ENCODE measurements around the gene IFRD1. TPM values are rescaled to one million over a fixed set of nuclear protein-coding genes. Genes with fewer than 3 reads are reported as not detected.

IFRD1 gene
- total and polyA plus RNA-seq, 2 donors (not counting 3 experiments of a cell fraction or from before 2014, with no cell fraction given): 16.8 to 43.3 TPM

- BruUV-seq (replicated peaks): no TSS peak
- no peak overlapping the region for H3K27ac ChIP-seq (ENCODE audit: insufficient read depth, low read depth, low read length)
- peak; percentile 53 for FAIRE-seq
- no peaks in the 10 kb centered on the region for H3K9me1 ChIP-seq (replicated peaks; ENCODE audit: control insufficient read depth, extremely low read depth, insufficient read depth, low read length)
- H3K9me3 ChIP-seq (replicated peaks; ENCODE audit: control insufficient read depth, insufficient read depth, low read length): no peaks in the 10 kb centered on the region
- H3K27me3 ChIP-seq (ENCODE audit: control insufficient read depth in 2 of 2, insufficient read depth in 2 of 2, low read length in 2 of 2): peaks cover 0 to 4% of the 10 kb centered on the region in 2 experiments
- no peak overlapping the region for H3K4me2 ChIP-seq (ENCODE audit: insufficient read depth, low read length)
- no peak overlapping the region for H3K9ac ChIP-seq (replicated peaks; ENCODE audit: extremely low read depth, insufficient read depth, low read length)
- TF ChIP-seq POLR2AphosphoS5 (IDR thresholded peaks at IDR 0.05; ENCODE audit: insufficient read depth, low read depth, low read length): no peak
- peak; percentile 45 to 58 for TF ChIP-seq CTCF (IDR thresholded peaks at IDR 0.05; ENCODE audit: extremely low read depth in 1 of 2, insufficient read depth in 1 of 2, low read depth in 1 of 2, low read length in 2 of 2)
- ChIA-PET CTCF (interaction anchor here (0.6 to 2.3 kb wide), 20 partner anchors 12 to 1215 kb away, joined by 3 to 18 read pairs (median 4); partner anchors contain the start of gene LSMEM1), POLR2A (no interaction called here)
- intact Hi-C loops (cut with micrococcal nuclease) (loop anchor here (1.0 to 5.0 kb wide), 3 partner anchors 81 to 759 kb away; no protein-coding TSS in a partner anchor), dilution Hi-C loops (cut with MboI; ENCODE audit: extremely low pct_ligation_motif_present, low sequenced_read_pairs) (no loop called here)
- no peaks in the 10 kb centered on the region for H4K20me1 ChIP-seq (replicated peaks; ENCODE audit: control insufficient read depth, extremely low read depth, insufficient read depth, low read length)
- H2AFZ ChIP-seq (ENCODE audit: low read depth, low read length): no peak overlapping the region
- H3K4me1 ChIP-seq (ENCODE audit: control insufficient read depth, extremely low read depth, insufficient read depth, low read length): no peaks in the 10 kb centered on the region
- no peaks in the 10 kb centered on the region for H3K36me3 ChIP-seq (ENCODE audit: control insufficient read depth in 2 of 2, extremely low read depth in 1 of 2, insufficient read depth in 2 of 2, low read length in 2 of 2)
- no peak overlapping the region for H3K4me3 ChIP-seq (replicated peaks in 1 of 3; ENCODE audit: insufficient read depth in 1 of 3, low read depth in 1 of 3, low read length in 3 of 3)
- no peaks in the 10 kb centered on the region for H3K79me2 ChIP-seq (ENCODE audit: control insufficient read depth, insufficient read depth, low read length)
- DNase-seq (ENCODE audit: low read depth, low spot score): peak; percentile 75
These were observed 45.7 kb downstream of the IFRD1 start for GRCh38 chr7:112495810-112496462.

- CTCF ChIA-PET: interaction anchor here (0.7 to 1.7 kb wide), 6 partner anchors 9 to 853 kb away, joined by 3 to 4 read pairs (median 4); no protein-coding TSS in a partner anchor
These were observed 47.2 kb downstream of the IFRD1 start for GRCh38 chr7:112497481-112497880.

More at GRCh38 chr7:112497481-112497880, 47.2 kb downstream of the IFRD1 start:
- DNase-seq (ENCODE audit: low read depth, low spot score) (no peak), FAIRE-seq (no peak)
- no peak overlapping the region for H3K27ac ChIP-seq (ENCODE audit: insufficient read depth, low read depth, low read length)
- TF ChIP-seq POLR2AphosphoS5 (IDR thresholded peaks at IDR 0.05; ENCODE audit: insufficient read depth, low read depth, low read length) (no peak), MAX (IDR thresholded peaks at IDR 0.05; ENCODE audit: insufficient read depth, insufficient read length) (no peak), CTCF (IDR thresholded peaks at IDR 0.05; ENCODE audit: extremely low read depth in 1 of 2, insufficient read depth in 1 of 2, low read depth in 1 of 2, low read length in 2 of 2) (no peak), GATA2 (IDR thresholded peaks at IDR 0.05; ENCODE audit: insufficient read depth, insufficient read length, low read depth, low read length) (no peak), JUN (IDR thresholded peaks at IDR 0.05; ENCODE audit: borderline replicate concordance, insufficient read depth, insufficient read length, low read depth) (no peak)
- no TSS peak for BruUV-seq (replicated peaks)
- no peak overlapping the region for H2AFZ ChIP-seq (ENCODE audit: low read depth, low read length)
- no peaks in the 10 kb centered on the region for H3K36me3 ChIP-seq (ENCODE audit: control insufficient read depth in 2 of 2, extremely low read depth in 1 of 2, insufficient read depth in 2 of 2, low read length in 2 of 2)
- H3K4me3 ChIP-seq (replicated peaks in 1 of 3; ENCODE audit: insufficient read depth in 1 of 3, low read depth in 1 of 3, low read length in 3 of 3): no peak overlapping the region
- dilution Hi-C loops (cut with MboI; ENCODE audit: extremely low pct_ligation_motif_present, low sequenced_read_pairs): no loop called here
- no peaks in the 10 kb centered on the region for H3K4me1 ChIP-seq (ENCODE audit: control insufficient read depth, extremely low read depth, insufficient read depth, low read length)
- H3K4me2 ChIP-seq (ENCODE audit: insufficient read depth, low read length): no peak overlapping the region
- no peaks in the 10 kb centered on the region for H4K20me1 ChIP-seq (replicated peaks; ENCODE audit: control insufficient read depth, extremely low read depth, insufficient read depth, low read length)
- no peaks in the 10 kb centered on the region for H3K9me1 ChIP-seq (replicated peaks; ENCODE audit: control insufficient read depth, extremely low read depth, insufficient read depth, low read length)
- H3K9ac ChIP-seq (replicated peaks; ENCODE audit: extremely low read depth, insufficient read depth, low read length): no peak overlapping the region
- H3K27me3 ChIP-seq (ENCODE audit: control insufficient read depth in 2 of 2, insufficient read depth in 2 of 2, low read length in 2 of 2): peaks cover 0 to 4% of the 10 kb centered on the region in 2 experiments
- intact Hi-C loops (cut with micrococcal nuclease): loop anchor here (5.0 kb wide), 2 partner anchors 400 to 760 kb away; no protein-coding TSS in a partner anchor
- no peaks in the 10 kb centered on the region for H3K9me3 ChIP-seq (replicated peaks; ENCODE audit: control insufficient read depth, insufficient read depth, low read length)
- POLR2A ChIA-PET: no interaction called here
- H3K79me2 ChIP-seq (ENCODE audit: control insufficient read depth, insufficient read depth, low read length): no peaks in the 10 kb centered on the region
